ENCODE measurements around the gene FAM53B. TPM values are rescaled to one million over a fixed set of nuclear protein-coding genes. Genes with fewer than 3 reads are reported as not detected.
"Not testable (repeated sequence)": the region's sequence is repeated elsewhere in the genome, so short reads cannot be mapped to it uniquely, and the experiment has no call there.

Gene FAM53B
- total RNA-seq, 2 experiments from 2014 or later, result 33.5 to 45.5 TPM

GRCh38 chr10:124592736-124593430, 151.3 kb downstream of the FAM53B start:
- H3K4me3 Mint-ChIP-seq, result no peak overlapping the region
- no peak for ATAC-seq
- no peaks in the 10 kb centered on the region for H3K27me3 Mint-ChIP-seq
- no peak for DNase-seq
- H3K27ac Mint-ChIP-seq, result no peak overlapping the region
- H3K4me1 Mint-ChIP-seq, result no peaks in the 10 kb centered on the region
- H3K36me3 Mint-ChIP-seq, result no peaks in the 10 kb centered on the region
- CTCF ChIA-PET, result no interaction called here
- H3K9me3 Mint-ChIP-seq (ENCODE audit: low read depth), result peaks cover 2% of the 10 kb centered on the region

GRCh38 chr10:124592101-124592500, 152.1 kb downstream of the FAM53B start:
- no peaks in the 10 kb centered on the region for H3K27me3 Mint-ChIP-seq
- DNase-seq, result no peak
- no peaks in the 10 kb centered on the region for H3K36me3 Mint-ChIP-seq
- H3K9me3 Mint-ChIP-seq (ENCODE audit: low read depth), result peaks cover 2% of the 10 kb centered on the region
- CTCF ChIA-PET, result no interaction called here
- H3K27ac Mint-ChIP-seq, result no peak overlapping the region
- no peak for ATAC-seq
- H3K4me3 Mint-ChIP-seq, result no peak overlapping the region
- H3K4me1 Mint-ChIP-seq, result no peaks in the 10 kb centered on the region

- H3K27ac Mint-ChIP-seq, result no peak overlapping the region
- CTCF ChIA-PET, result no interaction called here
- no peak overlapping the region for H3K4me3 Mint-ChIP-seq
- no peaks in the 10 kb centered on the region for H3K4me1 Mint-ChIP-seq
- DNase-seq (no peak), ATAC-seq (no peak)
- H3K36me3 Mint-ChIP-seq, result no peaks in the 10 kb centered on the region
- no peaks in the 10 kb centered on the region for H3K27me3 Mint-ChIP-seq
- peaks cover 2% of the 10 kb centered on the region for H3K9me3 Mint-ChIP-seq (ENCODE audit: low read depth)
These were observed 153.1 kb downstream of the FAM53B start for GRCh38 chr10:124591123-124591495.

- no peak for ATAC-seq
- CTCF ChIA-PET, result no interaction called here
- Mint-ChIP-seq H3K4me3 (no peak overlapping the region), H3K27me3 (no peaks in the 10 kb centered on the region), H3K9me3 (ENCODE audit: low read depth) (peaks cover 2% of the 10 kb centered on the region), H3K36me3 (no peaks in the 10 kb centered on the region), H3K4me1 (no peaks in the 10 kb centered on the region), H3K27ac (no peak overlapping the region)
- DNase-seq, result no peak
These were observed 153.7 kb downstream of the FAM53B start for GRCh38 chr10:124590216-124591122.

DNA sequence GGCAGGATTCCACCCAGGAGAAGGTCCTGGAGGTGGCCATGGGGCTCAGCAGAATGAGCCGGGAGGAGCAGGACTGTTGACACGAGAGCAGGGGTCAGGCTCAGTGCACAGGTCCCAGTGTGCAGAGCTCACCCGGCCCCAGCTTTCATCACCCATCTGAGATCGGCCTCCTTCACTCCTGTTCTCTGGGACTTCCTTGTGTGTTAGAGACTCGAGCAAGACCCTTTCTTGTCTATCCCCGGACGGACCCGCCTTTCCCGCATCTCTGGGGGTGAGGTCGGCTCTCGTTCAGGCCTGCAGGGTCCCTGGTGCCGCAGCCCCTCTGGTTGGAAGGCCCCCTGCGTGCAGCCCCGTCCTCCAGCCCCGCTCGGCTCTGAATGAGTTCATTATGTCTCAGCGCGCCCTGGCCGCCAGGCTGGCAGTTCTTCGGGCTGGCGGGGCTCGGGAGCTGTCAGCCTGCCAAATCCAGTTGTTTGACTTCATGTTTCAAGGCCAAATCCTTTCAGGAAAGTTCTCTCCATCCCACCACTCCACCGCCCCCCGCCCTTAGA, 154.6 kb downstream of the FAM53B start:
- ATAC-seq (no peak), DNase-seq (no peak)
- Mint-ChIP-seq H3K4me1 (no peaks in the 10 kb centered on the region), H3K27me3 (no peaks in the 10 kb centered on the region), H3K36me3 (no peaks in the 10 kb centered on the region), H3K9me3 (ENCODE audit: low read depth) (peaks cover 2% of the 10 kb centered on the region), H3K4me3 (no peak overlapping the region), H3K27ac (no peak overlapping the region)
- CTCF ChIA-PET, result no interaction called here

DNA sequence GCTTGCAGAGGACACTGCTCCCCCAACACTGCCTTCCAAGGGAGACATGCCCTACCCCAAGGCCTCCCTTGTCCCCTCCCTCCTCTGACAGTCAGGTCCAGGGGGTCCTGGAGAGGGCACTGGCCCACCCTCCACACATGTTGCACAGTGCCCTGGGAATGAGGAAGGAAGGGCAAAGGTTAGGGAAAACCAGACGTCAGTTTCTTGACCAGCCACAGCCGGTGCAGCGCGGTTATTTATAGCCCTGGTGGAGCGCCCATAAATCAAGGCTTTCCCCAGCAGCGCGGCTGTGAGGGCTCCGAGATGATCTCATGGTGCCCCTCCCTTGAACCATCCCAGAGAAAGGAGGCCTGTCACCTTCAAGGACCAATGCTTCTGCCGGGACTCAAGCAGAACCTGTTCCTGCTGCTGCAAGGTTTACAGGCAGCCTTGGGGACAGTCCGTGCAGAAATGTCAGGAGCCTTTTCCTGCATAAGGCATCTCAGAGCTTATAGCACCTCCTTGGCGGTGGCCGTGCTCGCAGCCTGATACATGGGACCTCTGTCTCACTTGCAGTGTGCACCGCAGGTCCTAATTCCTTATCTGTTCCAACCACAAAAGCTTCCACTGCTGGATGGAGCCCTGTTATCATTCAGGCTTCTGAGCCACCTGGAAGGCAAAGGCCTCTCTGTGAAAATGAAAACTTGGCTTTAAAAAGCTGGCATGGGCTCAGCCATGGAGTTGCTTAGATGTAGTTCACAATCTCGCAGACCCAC, 155.3 kb downstream of the FAM53B start:
- Mint-ChIP-seq H3K27ac (no peak overlapping the region), H3K36me3 (no peaks in the 10 kb centered on the region), H3K27me3 (no peaks in the 10 kb centered on the region), H3K4me1 (no peaks in the 10 kb centered on the region), H3K4me3 (no peak overlapping the region), H3K9me3 (ENCODE audit: low read depth) (peaks cover 2% of the 10 kb centered on the region)
- ATAC-seq (no peak), DNase-seq (no peak)
- CTCF ChIA-PET, result no interaction called here

- CTCF ChIA-PET, result not testable (repeated sequence)
These were observed 155.8 kb downstream of the FAM53B start for GRCh38 chr10:124588341-124588735.

GRCh38 chr10:124587811-124588211, 156.4 kb downstream of the FAM53B start:
- ATAC-seq (no peak), DNase-seq (no peak)
- Mint-ChIP-seq H3K4me1 (no peaks in the 10 kb centered on the region), H3K4me3 (no peak overlapping the region), H3K27ac (no peak overlapping the region), H3K9me3 (ENCODE audit: low read depth) (peaks cover 2% of the 10 kb centered on the region), H3K27me3 (no peaks in the 10 kb centered on the region), H3K36me3 (peaks cover under 1% of the 10 kb centered on the region)
- CTCF ChIA-PET, result no interaction called here

More at GRCh38 chr10:124588341-124588735, 155.8 kb downstream of the FAM53B start:
- not testable (repeated sequence) for H3K9me3 Mint-ChIP-seq (ENCODE audit: low read depth); H3K27me3 Mint-ChIP-seq; ATAC-seq; DNase-seq; H3K36me3 Mint-ChIP-seq; H3K27ac Mint-ChIP-seq; H3K4me3 Mint-ChIP-seq; H3K4me1 Mint-ChIP-seq

DNA sequence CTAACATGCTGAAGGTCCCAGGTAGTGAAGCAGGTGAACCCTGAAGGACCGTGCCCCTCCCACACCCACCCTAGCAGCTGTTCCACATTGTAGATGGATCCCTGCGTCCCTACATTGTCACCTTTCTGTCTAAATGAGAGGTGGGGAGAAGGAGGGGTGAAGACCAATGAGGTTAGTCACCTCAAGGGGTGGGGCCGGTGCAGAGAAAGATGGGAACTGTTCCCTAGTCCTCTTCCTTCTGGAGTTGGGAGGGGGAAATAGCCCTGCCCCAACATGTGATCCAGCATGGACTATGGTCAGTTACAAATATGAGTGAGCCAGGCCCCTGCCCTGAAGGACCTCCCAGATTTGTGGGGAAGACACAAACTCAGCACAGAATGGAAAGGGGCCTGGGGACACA, 158.0 kb downstream of the FAM53B start:
- CTCF ChIA-PET, result interaction anchor here (0.6 kb wide), 1 partner anchor 40 kb away, joined by 3 read pairs; no protein-coding TSS in a partner anchor
- no peaks in the 10 kb centered on the region for H3K27me3 Mint-ChIP-seq
- H3K4me1 Mint-ChIP-seq, result no peaks in the 10 kb centered on the region
- H3K27ac Mint-ChIP-seq, result no peak overlapping the region
- DNase-seq (no peak), ATAC-seq (no peak)
- no peak overlapping the region for H3K4me3 Mint-ChIP-seq
- peaks cover 2% of the 10 kb centered on the region for H3K36me3 Mint-ChIP-seq
- peaks cover under 1% of the 10 kb centered on the region for H3K9me3 Mint-ChIP-seq (ENCODE audit: low read depth)

- DNase-seq (no peak), ATAC-seq (no peak)
- no peak overlapping the region for H3K4me3 Mint-ChIP-seq
- H3K4me1 Mint-ChIP-seq, result no peaks in the 10 kb centered on the region
- peaks cover 2% of the 10 kb centered on the region for H3K9me3 Mint-ChIP-seq (ENCODE audit: low read depth)
- H3K27me3 Mint-ChIP-seq, result no peaks in the 10 kb centered on the region
- H3K27ac Mint-ChIP-seq, result no peak overlapping the region
- CTCF ChIA-PET, result no interaction called here
- peaks cover 2% of the 10 kb centered on the region for H3K36me3 Mint-ChIP-seq
These were observed 165.2 kb downstream of the FAM53B start for GRCh38 chr10:124579011-124579399.

DNA sequence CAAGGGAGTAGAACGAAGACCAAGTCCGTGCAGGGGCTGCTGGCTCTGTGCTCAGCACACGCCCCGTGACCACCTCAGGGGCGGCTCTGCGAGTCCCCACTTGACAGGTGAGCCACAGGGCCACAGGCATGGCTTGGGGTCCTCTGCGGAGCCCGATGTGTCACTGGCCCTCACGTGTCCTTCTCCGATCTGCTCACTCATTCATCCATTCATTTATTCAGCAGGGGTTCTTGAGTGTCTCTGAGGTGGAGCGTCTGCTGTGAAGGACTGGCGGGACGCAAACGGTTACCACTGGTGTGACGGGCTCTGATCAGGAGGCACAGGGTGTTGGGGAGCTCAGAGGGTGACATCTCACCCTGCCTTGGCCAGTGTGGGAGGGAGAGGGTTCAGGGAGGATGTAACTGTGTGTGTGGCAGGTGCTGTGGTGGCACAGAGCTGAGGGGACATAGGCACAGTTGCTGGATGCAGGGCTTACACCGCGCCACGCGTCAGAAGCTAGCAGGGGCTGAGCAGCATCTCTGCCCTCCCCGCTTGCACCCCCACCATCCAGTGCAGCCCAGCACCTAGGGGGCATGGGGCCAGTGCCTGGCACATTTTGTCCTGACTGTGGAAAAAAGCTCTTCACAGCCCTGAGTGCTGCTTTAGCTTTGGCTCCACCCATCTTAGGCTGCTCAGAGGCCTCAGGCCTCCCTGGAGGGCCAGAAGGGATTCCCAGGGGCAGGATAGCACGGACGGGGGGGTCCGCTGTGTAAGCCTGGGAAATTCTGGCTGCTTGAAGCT, 165.8 kb downstream of the FAM53B start:
- peaks cover 2% of the 10 kb centered on the region for H3K9me3 Mint-ChIP-seq (ENCODE audit: low read depth)
- H3K27ac Mint-ChIP-seq, result no peak overlapping the region
- ATAC-seq (no peak), DNase-seq (no peak)
- no peaks in the 10 kb centered on the region for H3K4me1 Mint-ChIP-seq
- no peaks in the 10 kb centered on the region for H3K27me3 Mint-ChIP-seq
- no peak overlapping the region for H3K4me3 Mint-ChIP-seq
- peaks cover 2% of the 10 kb centered on the region for H3K36me3 Mint-ChIP-seq
- CTCF ChIA-PET, result no interaction called here

GRCh38 chr10:124577651-124578050, 166.5 kb downstream of the FAM53B start:
- no peak overlapping the region for H3K4me3 Mint-ChIP-seq
- ATAC-seq, result no peak
- no peak for DNase-seq
- H3K36me3 Mint-ChIP-seq, result no peaks in the 10 kb centered on the region
- H3K4me1 Mint-ChIP-seq, result no peaks in the 10 kb centered on the region
- no peak overlapping the region for H3K27ac Mint-ChIP-seq
- H3K9me3 Mint-ChIP-seq (ENCODE audit: low read depth), result peaks cover 2% of the 10 kb centered on the region
- no peaks in the 10 kb centered on the region for H3K27me3 Mint-ChIP-seq
- CTCF ChIA-PET, result no interaction called here

Data from activated CD8-positive, alpha-beta memory T cell treated with anti-CD3 and anti-CD28 coated beads, Interleukin-2, amount 10 ng/mL, durations not matched to agents 7 days and 5 days (primary cell).